OCI-LY1 (cell line): ENCODE data around the gene FGF23.

Source experiments
- H2AFZ ChIP-seq: fragments of 200-600 bp; sonication (generic), shearing (Covaris generic); 2 replicates; pipeline ENCODE4 v1.6.0; 2014; ENCODE audit warnings: antibody characterized with exemption, mild to moderate bottlenecking, low read length
- H3F3A ChIP-seq: fragments of 200-600 bp; sonication (generic), shearing (Covaris generic); 2 replicates; pipeline ENCODE4 v1.6.0; 2014; ENCODE audit warnings: mild to moderate bottlenecking, antibody characterized with exemption, low read length, moderate library complexity; ENCODE audit not compliant: insufficient read depth
- H3K27ac ChIP-seq: fragments of 200-600 bp; sonication (generic); 2 replicates; pipeline ENCODE4 v1.5.1; 2014; ENCODE audit warnings: low read length, mixed run types, mild to moderate bottlenecking, low read depth; ENCODE audit not compliant: poor library complexity, severe bottlenecking
- H3K27me3 ChIP-seq: fragments of 200-600 bp; sonication (generic); 2 replicates; pipeline ENCODE4 v1.6.0; 2014; ENCODE audit warnings: antibody characterized with exemption, mild to moderate bottlenecking, low read length, moderate library complexity; ENCODE audit not compliant: insufficient read depth
- H3K36me3 ChIP-seq: fragments of 200-600 bp; sonication (generic); 2 replicates; pipeline ENCODE4 v1.6.1; 2014; ENCODE audit warnings: mild to moderate bottlenecking, antibody characterized with exemption, low read length, moderate library complexity, mixed read lengths; ENCODE audit not compliant: insufficient read depth
- H3K4me1 ChIP-seq: fragments of 200-600 bp; sonication (generic); 2 replicates; pipeline ENCODE4 v1.5.1; 2014; ENCODE audit warnings: mild to moderate bottlenecking, low read length, moderate library complexity; ENCODE audit not compliant: insufficient read depth, severe bottlenecking
- H3K4me2 ChIP-seq: fragments of 200-600 bp; sonication (generic), shearing (Covaris generic); 2 replicates; pipeline ENCODE4 v1.6.1; 2014; ENCODE audit warnings: low read length
- H3K4me3 ChIP-seq: fragments of 200-600 bp; sonication (generic); 2 replicates; pipeline ENCODE4 v1.5.1; 2014; ENCODE audit warnings: low read length, low read depth, mild to moderate bottlenecking, mixed read lengths; ENCODE audit not compliant: poor library complexity, severe bottlenecking
- H3K79me2 ChIP-seq: fragments of 200-600 bp; shearing (Covaris generic); 2 replicates; pipeline ENCODE4 v1.6.1; 2016; ENCODE audit warnings: mixed run types, low read length, mixed read lengths; ENCODE audit not compliant: insufficient read depth
- H3K9ac ChIP-seq: fragments of 200-600 bp; sonication (generic), shearing (Covaris generic); 2 replicates; pipeline ENCODE4 v1.6.1; 2014; ENCODE audit warnings: mild to moderate bottlenecking, low read length, mixed read lengths
- H3K9me2 ChIP-seq: fragments of 200-600 bp; sonication (generic), shearing (Covaris generic); 2 replicates; pipeline ENCODE4 v1.6.1; 2014; ENCODE audit warnings: low read depth, mild to moderate bottlenecking, low read length, mixed read lengths
- H3K9me3 ChIP-seq: fragments of 200-600 bp; shearing (Covaris generic); 2 replicates; pipeline ENCODE4 v1.6.1; 2014; ENCODE audit warnings: low read length, mixed read lengths
- H4K20me1 ChIP-seq: fragments of 200-600 bp; sonication (generic), shearing (Covaris generic); 2 replicates; pipeline ENCODE4 v1.6.0; 2016; ENCODE audit warnings: mild to moderate bottlenecking, low read length; ENCODE audit not compliant: insufficient read depth
- EZH2 ChIP-seq: fragments of 200-600 bp; sonication (generic), shearing (Covaris generic); IDR thresholded peaks from 2 replicates; pipeline ENCODE4 v1.8.0; 2017; ENCODE audit warnings: borderline replicate concordance, mixed run types, mild to moderate bottlenecking, antibody characterized with exemption, low read length, moderate library complexity, mixed read lengths
- TF ChIP-seq, protein P1 (sequence below): fragments of 200-600 bp; sonication (generic), shearing (Covaris generic); IDR thresholded peaks from 2 replicates; pipeline ENCODE4 v1.5.1; 2017; ENCODE audit warnings: mild to moderate bottlenecking, antibody characterized with exemption, low read length, moderate library complexity, mixed read lengths

The FGF23 gene

DNA sequence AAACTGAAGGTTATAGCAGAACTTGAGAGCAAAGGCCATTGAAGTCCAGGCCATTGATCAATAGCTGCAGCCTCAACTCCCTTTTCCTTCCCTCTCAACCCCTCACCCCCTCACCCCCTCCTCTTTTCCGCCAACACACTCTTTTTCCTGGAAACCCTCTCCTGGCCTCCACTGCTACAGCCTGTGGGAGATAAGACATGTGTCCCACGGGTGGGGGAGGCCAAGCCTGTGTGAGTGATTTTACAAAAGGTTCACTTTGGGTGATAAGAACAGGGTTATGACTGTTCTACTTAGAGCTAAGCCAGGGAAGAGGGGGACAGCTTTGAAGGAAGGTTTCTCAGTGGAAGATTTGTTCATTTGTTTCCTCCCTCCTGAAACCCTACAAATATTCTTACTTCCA lies 9.2 kb upstream of the FGF23 start:
- Histone ChIP-seq H2AFZ (no peak overlapping the region), H3K4me1 (no peaks in the 10 kb centered on the region), H3K36me3 (no peaks in the 10 kb centered on the region), H3K9ac (no peak overlapping the region), H3K4me2 (no peak overlapping the region), H4K20me1 (no peaks in the 10 kb centered on the region), H3K4me3 (no peak overlapping the region), H3K9me2 (no peaks in the 10 kb centered on the region), H3F3A (no peaks in the 10 kb centered on the region), H3K27ac (no peak overlapping the region), H3K79me2 (no peaks in the 10 kb centered on the region), H3K27me3 (no peaks in the 10 kb centered on the region), H3K9me3 (no peaks in the 10 kb centered on the region)
- TF ChIP-seq, protein P1, sequence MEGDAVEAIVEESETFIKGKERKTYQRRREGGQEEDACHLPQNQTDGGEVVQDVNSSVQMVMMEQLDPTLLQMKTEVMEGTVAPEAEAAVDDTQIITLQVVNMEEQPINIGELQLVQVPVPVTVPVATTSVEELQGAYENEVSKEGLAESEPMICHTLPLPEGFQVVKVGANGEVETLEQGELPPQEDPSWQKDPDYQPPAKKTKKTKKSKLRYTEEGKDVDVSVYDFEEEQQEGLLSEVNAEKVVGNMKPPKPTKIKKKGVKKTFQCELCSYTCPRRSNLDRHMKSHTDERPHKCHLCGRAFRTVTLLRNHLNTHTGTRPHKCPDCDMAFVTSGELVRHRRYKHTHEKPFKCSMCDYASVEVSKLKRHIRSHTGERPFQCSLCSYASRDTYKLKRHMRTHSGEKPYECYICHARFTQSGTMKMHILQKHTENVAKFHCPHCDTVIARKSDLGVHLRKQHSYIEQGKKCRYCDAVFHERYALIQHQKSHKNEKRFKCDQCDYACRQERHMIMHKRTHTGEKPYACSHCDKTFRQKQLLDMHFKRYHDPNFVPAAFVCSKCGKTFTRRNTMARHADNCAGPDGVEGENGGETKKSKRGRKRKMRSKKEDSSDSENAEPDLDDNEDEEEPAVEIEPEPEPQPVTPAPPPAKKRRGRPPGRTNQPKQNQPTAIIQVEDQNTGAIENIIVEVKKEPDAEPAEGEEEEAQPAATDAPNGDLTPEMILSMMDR, result no peak
- no peak for TF ChIP-seq EZH2

DNA sequence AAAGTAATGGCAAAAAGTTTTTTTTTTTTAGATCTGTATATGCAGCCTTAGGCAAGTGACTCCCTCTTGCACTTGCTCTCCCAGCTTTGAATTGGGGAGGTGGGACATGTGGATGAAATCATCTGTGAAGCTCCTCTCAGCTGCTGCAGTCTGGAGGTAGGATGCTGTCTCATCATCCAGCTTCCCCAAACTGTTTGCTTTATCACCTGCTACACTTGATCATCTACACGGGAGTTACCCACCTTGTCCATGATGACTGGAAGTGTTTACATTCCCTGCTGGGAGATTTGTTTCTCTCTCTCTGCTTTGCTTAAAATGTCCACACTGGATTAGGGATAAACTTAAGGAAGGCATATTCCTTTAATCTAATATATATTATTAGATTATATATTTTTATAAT lies 8.5 kb upstream of the FGF23 start:
- Histone ChIP-seq H2AFZ (no peak overlapping the region), H4K20me1 (no peaks in the 10 kb centered on the region), H3K4me3 (no peak overlapping the region), H3F3A (no peaks in the 10 kb centered on the region), H3K4me2 (no peak overlapping the region), H3K4me1 (no peaks in the 10 kb centered on the region), H3K79me2 (no peaks in the 10 kb centered on the region), H3K9ac (no peak overlapping the region), H3K27me3 (no peaks in the 10 kb centered on the region), H3K9me2 (no peaks in the 10 kb centered on the region), H3K36me3 (no peaks in the 10 kb centered on the region), H3K27ac (no peak overlapping the region), H3K9me3 (no peaks in the 10 kb centered on the region)
- TF ChIP-seq EZH2, result no peak
- TF ChIP-seq, protein P1, result no peak

DNA sequence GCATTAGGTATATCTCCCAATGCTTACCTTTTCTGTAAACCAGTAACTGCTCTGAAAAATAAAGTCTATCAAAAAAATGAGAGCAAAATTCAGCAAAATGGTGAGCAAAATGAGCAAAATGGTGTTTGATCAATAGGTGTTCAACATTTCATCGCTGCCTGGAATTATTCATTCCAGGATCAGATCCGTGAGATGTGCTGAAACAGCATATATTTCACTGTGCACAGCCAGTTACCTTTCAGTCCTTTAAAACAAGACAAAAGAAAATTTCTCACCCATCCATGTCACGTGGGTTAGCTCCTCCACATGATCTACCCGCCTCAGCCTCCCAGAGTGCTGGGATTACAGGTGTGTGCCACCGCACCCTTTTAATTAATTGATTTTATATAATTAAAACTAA lies 8.1 kb upstream of the FGF23 start:
- Histone ChIP-seq H4K20me1 (no peaks in the 10 kb centered on the region), H3K9me3 (no peaks in the 10 kb centered on the region), H3K36me3 (no peaks in the 10 kb centered on the region), H3F3A (no peaks in the 10 kb centered on the region), H3K27ac (no peak overlapping the region), H2AFZ (no peak overlapping the region), H3K4me1 (no peaks in the 10 kb centered on the region), H3K9ac (no peak overlapping the region), H3K79me2 (no peaks in the 10 kb centered on the region), H3K4me3 (no peak overlapping the region), H3K9me2 (no peaks in the 10 kb centered on the region), H3K4me2 (no peak overlapping the region), H3K27me3 (no peaks in the 10 kb centered on the region)
- no peak for TF ChIP-seq EZH2
- TF ChIP-seq, protein P1, result no peak
